Inflammatory macrophage (primary cell): ENCODE data around the gene FAM149A.

Source experiments
- DNase-seq, 2 donors: peaks; one replicate each; pipeline ENCODE4 v3.0.0-alpha.2; 2020 to 2022

FAM149A gene

DNA sequence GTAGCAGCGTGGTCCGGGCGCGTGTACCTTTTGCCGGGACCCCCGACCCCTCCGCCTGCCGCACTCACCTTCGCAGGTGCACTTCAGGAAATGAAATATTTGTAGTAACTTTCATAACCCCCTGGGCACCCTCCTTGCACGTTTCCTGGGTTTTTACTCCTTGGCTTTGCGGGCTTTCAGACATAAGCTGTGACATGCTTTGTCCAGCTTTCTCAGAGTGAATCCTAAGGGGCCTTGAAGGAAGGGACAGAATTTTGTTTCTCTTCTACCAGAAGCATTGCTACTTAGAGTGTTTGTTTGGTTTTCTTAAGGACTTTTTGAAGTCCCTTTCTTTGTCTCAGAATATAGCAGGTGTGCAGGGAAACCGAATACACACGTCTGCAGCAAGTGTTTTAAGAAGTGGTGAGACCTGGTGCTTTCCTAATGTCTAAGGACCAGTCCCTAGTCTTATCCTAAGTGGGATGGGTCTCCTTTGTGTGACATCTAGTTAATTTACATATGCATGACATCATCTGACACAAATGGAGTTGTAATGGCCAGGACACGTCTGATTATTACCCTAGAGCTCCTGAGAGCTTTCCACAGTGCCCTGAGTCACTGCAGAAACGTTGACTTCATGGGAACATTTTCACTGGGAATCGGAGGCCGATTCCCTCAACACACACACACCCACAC lies 1.3 kb downstream of the FAM149A start:
- no peak for DNase-seq

DNA sequence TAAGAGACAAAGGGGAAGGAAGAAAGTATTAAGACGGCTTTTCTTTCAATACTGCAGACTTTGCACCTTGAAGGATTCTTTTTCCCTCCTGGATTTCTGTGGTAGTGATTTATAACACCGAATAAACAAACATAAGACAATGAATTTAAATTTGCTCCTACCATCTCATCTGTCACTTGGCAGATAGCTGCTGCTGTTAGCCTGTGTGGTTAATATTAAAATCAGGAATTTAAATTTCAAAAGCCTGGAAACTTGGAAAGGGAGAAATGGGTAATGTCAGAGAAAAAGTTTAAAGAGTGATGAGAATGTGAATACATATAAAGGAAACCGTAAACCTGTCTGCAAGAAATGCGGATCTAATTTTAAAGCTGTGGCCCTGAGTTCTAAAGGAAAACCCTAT lies 3.4 kb downstream of the FAM149A start:
- no peak for DNase-seq

DNA sequence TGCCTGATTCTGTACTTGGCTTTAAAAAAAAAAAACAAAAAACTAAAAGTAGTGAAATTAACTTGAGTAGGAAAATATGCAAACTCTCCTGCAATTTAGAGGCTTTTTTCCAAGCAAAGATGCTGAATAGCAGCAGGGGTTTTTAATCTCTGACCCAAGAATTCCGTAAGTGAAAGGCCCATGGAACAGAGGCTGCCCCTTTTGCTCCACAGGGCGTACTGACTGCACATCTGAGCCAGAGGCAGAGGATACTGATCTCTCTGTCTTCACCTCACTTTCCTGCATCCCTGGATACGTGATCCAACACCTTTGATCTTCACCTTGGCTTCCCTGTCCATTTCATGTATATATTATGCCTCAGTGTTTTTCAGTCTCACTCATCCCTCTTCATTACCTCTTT lies 3.9 kb downstream of the FAM149A start:
- DNase-seq, result no peak

DNA sequence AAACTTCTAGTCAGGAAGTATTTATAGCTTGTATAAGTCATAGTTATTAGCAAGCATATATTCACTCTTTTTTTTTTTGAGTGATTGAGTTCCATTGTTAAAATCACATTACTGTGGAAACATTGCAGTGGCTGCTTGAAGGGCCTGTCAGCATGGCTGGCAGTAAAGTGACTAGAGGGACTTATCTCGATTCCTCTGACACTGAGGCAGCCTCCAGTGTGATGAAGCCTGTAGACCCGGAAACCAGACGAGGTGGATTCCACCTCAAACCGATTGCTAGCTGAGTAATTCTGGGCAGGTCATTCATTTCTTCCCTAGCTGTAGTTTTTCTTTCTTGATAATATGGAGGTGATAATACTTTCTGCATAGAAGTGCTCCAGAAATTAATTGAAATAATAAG lies 4.7 kb downstream of the FAM149A start:
- DNase-seq, result no peak

DNA sequence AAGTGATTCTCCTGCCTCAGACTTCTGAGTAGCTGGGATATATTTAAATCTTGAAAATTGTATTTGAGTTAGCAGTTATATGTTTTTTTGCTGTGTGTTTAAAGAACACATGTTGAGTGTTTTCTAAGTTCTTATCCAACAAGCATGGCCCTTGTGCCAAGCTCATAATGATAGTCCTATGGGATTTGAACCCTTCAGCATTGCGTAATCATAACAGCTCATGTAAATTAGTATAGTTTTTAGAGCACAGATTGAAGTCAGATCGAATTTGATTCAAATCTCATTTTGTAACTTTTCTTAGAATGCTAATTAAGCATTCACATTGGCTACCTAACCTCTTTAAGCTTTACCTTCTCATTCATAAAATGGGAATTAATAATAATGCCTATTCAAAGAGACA lies 12.2 kb downstream of the FAM149A start:
- no peak for DNase-seq

DNA sequence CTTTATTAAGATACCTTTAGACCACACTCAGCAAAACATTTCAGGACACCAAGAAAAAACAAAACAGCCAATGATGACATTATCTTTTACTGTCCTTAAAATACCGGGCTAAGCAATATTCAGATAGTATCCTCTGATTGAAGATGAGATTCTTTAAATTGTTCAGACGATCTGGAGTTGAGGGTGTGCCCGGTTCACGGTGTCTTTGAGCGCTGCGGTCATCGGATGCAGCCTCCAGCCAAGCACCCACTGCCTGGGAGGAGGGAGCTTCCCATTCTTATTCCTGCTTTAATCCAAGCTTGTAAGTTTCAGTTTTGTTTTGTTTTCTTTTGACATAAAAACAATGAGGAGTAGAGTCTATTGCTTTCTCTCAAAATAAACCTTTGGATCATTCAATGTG lies 14.1 kb downstream of the FAM149A start:
- DNase-seq, result no peak

DNA sequence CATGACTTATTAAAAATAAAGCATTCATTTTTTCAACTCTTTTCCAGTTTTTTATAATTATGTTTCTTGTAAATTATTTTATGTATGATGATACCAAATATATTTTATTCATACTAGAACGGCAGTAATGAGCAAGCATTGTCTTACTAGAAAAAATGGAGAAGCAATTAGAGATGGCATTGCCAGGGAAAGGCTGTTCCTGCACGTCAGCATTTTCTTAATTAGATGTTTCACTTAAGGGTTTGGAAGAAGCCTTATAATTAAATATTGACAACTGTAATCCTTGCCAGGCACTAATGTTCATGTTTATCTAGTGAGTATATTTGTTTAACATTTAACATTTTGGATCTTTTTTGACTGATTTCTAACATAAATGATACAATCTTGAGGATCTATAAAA lies 16.6 kb downstream of the FAM149A start:
- no peak for DNase-seq

DNA sequence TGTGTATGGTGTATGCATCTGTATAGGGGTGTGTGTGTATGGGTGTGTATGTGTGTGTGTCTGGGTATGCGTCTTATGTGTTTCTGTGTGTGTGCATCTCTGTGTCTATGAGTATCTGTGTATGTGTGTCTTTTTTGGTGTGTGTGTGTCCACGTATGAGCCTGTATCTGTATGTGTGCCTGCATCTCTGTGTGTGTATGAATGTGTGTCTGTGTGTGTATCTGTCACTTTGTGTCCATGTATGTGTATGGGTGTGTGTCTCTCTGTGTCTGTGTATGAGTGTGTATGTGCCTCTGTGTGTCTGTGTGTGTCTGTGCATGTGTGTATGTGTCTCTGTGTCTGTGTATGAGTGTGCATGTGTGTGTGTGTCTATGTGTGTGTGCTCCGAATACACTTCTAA lies 24.3 kb downstream of the FAM149A start:
- no peak for DNase-seq

DNA sequence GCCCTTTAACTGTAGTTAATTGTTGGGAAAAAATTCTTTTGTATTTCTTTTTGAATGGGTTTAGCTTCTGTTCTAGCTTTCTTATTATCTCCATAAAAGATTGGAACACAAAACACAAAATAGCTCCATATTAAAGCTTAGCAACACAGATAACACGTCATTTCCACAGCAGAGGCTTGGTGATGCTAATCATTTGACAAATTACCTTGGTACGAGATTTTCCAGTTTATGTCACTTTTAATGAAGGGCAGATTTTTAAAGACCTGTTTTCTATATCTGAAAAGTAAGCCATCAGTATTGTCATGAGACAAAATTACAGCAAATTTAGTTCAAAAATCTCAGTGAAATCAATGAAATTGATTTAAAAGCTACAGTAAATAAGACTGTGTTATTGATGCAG lies 27.4 kb downstream of the FAM149A start:
- DNase-seq, result no peak

DNA sequence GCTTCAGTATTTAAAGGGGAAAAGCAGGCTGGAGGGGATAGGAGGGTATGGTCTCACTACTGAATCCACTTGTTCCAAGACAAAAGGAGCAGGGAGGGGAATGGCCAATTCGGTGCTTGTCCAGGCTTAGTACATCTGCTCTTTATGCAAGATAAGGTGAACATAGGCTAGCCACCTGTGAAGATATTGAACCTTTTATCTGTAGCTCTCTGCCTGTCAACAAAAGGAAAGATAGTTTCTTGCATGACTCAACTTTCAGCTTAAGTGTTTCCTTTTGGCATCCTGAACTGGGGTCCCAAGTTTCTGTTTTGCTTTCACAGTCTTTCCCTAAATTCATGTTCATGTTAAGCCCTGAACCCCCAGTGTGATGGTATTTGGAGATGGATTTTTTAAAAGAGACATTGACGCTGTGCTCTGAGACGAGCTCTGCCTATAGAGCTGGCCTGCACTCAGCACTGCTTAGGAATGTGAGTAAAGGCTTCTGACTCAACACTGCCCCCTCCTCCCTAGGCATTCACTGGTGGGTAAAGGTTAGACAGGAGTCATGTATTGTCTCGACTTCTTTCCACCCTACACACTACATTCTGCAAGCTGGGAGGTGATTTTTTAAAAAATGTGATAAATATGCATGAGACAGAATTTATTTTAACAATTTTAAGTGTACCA lies 28.2 kb downstream of the FAM149A start:
- no peak for DNase-seq

DNA sequence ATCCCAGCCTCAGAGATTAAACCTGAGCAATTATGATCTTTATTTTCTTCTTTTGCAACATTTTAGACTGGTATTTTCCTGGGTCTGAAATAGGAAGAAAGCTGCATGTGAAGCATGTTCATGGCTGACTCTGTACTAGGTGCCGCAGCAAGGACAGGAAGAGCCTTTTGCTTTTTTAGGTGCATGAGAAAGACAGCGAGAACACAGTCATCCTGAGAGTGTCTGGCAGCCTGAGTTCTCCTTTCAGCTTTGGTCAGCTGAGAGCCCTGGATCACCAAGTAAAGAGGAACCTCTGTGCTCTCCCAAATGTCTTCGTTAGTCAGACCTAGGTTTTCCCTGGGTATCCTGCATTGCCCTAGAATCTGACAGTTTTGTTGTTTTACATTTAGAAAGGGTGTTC lies 29.8 kb downstream of the FAM149A start:
- DNase-seq, result peak; percentile 62 to 74

DNA sequence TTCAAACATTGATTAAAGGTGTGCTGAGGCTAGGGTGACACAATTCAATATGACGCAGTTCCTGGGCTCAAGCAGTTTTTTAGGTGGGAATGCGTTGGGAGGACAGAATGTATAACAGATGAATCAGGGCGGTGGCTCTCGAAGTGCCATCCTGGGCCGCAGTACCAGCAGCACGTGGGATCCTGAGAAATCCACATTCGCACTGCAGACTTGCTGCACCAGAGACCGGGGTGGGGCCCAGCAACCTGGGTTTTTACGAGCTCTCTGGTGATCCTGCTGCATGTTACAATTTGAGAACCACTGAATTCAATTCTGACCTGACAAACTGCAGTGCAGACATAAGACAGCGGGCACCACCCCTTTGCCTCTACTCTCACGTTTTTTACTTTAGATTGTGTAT lies 30.4 kb downstream of the FAM149A start:
- no peak for DNase-seq

DNA sequence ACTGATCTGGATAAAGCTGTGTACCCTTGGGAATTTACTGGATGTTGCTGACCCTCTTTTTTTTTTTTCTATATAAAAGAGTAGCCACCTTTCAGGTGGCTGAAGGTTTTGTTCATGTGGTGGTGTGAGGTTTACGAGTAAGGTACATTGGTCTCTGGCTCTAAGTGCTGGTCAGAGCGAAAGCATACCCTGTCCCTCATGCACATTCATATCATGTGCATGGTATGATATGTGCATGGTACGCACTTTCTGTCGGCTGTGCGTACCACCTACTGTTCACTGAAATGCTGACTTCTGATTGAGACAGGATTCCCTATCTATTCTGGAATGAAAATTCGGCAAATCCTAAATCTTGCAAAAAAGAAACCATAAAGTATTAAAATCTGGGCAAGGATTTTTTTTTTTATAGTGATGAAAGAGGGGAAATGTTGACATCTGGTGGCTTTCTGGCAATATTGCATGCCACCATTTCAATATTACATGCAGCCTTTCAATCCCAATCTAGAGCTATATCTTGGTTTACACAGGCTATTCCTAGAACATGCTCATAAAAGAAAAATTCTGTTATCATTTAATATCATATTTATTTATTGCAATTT lies 32.8 kb downstream of the FAM149A start:
- peak; percentile 15 to 16 for DNase-seq

DNA sequence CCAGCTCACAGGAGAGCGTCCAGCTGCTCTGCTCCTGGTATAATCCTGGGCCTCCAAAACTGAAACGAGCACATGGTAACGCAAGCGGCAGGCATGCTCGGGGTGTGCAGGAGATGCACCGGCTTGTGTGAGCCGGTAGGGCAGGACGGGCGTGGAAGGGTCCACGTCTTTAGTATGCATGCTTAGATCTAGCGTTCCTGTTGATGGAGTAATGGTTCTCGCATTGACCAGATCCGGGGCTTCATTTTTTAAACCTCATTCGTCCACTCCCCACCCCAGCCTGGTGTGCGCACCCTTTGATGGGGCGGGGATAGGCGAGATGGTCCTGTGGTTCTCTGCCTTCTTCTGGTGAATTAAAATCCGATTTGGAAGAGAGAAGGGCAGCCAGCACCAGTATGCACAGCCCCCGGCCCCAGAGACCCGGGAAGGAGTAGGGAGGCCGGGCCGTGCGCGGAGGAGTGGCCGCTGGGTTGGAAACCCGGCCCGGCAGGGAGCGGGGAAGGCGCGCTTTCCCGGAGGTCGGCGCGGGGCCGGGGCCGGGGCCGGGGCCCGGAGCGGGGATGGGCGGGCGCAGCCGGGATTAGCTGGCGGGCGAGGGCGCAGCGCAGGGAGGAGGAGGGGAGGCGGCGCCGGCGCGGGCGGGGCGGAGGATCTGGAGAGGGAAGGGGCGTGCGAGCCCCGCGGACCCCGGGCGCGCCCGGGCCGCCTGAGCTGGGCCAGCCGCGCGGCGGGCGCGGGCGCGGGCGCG lies 39.9 kb downstream of the FAM149A start:
- DNase-seq, result no peak

DNA sequence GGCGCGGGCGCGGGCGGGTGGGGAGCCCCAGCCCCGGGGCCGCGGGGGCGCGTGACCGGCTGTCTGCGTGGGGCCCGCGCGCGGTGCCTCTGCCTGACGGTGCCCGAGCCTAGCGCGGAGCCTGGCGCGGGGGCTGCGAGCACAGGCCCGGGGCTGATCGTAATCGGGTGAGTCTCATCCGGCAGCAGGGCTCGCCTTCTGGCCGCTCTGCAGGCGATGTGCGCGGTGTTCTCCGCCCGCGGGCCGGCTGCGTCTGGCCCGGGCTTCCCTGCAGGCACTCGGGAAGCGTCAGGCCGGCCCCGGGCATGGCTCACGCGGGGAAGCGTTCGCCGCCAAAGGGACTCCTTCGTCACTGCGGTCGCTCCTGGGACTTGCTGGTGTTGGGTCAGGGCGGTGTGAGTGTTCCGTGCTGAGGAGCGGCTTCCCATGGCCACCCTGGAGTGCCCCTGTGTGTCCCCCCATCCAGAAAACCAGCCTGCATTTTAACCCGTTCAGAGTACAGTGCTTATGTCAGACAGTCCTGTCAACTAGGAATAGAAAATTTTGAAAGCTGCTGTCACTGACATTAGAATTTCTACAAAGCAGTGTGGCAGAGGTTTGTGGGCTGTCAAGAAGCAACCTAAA lies 40.6 kb downstream of the FAM149A start:
- DNase-seq, result no peak

DNA sequence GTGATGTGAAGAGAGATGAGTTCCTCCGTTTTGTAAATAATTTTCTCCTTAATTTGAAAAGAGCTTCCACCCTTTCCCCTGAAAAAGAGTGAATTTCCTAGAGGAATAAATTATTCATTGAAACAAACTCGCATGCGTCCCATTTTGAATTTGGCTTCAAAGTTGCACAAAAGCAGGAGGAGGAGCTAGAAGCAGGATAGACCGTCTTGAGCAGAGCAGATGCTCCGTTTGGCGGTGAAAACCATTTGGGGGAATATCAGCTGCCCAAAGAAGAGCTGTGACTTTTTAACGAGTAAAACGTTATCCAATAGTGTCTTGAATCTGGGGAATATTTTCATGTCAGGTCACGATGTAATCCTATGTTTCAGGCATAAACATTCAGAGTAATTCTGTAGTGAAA lies 42.0 kb downstream of the FAM149A start:
- no peak for DNase-seq

DNA sequence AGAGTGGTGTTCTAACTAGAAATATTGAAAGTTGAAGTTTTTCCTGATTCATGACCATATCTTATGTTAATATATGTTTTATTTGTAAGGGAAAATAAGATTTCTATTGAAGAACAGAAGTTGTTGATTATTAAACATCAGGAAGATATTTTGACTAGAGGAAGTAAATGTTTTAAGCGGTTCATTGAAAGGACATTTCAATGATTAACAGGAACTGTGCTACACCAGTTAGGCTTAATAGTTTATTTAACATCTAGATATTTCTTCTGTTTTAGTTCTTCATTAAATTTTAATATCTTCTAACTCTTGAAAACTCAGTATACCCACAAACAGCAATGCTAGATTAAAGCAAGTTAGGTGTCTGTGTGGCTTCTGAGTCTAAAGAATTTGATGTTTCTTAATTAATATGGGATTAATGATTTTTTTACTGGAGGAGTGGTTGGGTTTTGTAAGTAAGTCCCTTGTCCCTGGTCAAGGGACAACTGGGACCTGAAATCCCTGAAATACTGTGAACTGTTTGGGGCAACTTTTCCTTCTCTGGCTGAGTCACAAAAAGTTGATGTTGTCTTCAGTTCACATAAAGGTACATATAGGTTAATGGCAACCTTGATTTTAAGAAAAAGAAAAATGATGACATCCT lies 44.0 kb downstream of the FAM149A start:
- no peak for DNase-seq

DNA sequence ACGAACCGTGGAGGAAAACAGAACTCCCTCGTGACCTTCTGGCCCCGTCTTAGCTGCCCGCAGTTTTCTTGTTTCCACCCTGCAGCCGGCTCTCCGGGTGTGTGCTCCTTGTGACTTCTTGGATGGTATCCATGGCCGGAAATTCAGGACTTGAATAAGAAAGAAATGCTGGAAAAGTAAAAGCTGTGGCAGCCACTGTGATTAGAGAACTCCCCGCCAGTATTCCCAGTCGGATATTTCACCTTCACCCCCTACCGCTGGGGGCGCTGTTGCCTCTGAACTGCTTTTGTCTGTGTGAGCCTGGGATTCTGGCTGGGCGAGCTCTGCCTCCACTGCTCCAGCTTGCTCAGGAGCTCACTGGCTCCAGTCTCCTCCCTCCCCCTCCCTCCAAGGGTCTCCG lies 45.4 kb downstream of the FAM149A start:
- DNase-seq, result no peak

DNA sequence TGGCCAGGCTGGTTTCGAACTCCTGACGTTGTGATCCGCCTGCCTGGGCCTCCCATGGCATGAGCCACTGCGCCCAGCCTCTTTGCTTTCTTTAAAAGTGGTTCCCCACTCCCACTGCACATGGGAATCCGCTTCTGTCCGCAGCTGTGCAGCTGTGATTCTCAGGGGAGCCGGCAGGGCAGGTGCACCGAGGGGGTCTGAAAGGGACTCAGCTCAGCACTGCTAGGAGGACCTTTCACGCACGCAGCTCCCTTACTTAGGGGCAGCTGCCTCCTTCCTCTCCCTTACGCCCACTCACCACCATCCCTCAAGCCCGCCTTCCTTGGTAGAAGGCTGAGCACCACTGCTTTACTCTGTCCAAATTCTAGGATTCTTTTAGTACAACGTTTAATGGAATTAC lies 46.4 kb downstream of the FAM149A start:
- no peak for DNase-seq

DNA sequence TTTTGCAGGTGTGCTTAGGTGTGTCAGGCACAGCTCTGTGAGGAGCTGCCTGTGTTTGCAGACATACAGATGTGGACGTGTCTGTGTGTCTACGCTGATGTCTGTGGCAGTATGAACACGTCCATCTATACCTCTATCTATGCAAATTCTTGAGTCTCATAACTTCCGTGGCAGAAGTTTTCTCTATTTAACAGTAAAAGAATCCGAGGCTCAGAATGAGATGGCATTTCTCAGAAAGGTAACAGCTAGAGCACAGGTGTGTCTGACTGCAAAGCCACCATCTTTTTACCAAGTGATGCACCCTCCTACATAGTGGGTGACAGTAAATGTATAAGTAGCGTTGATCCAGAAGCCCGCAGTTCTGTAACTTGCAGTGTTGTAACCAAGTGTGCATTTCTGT lies 47.0 kb downstream of the FAM149A start:
- no peak for DNase-seq

DNA sequence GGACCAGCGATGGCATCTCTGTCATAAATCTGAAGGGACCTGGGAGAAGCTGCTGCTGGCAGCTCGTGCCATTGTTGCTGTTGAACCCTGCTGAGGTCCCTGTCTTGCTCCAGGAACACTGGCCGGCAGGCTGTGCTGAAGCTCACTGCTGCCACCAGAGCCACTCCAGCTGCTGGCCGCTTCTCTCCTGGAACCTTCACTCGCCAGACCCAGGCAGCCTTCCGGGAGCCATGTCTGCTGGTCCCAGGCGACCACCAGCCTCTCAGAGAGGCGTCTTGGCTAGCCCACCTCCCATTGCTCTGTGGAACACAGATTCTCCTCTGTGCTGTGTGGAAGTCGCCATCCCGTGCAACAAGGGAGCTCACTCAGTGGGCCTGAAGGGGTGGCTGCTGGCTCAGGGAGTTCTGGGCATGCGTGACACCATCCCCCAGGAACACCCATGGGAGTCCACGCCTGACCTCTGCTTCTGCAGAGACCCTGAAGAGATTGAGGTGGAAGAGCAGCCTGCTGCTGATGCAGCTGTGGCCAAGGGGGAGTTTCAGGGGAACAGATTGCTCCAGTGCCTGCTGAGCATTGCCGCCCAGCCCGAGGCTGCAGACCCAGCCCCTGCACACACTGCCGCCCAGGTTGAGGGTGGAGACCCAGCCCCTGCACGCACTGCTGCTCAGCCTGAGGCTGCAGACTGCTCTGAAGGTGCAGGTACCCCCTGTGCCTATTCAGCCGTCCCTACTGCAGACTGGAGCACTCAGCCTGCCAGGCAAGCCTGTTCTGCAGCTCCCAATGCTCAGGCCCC lies 53.7 kb downstream of the FAM149A start:
- DNase-seq, result no peak

DNA sequence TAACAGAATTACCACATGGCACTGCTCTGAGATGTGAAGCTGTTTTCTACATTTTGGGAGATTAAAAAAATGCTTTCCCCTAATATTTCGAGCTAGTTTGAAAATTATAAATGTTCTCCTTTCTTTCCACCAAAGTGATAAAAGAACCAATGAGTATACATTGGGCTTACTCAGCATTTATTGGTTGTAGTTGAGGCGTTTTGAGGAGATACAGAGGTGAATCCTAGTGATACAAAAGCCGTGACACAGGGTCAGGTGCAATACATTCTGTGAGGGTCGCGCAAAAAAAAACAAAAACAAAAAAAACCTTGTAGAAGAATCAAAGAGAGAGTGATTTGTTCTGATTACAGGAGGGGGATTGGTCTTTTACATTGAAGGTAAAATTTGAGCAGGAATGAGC lies 54.5 kb downstream of the FAM149A start:
- no peak for DNase-seq
